NCI-H146 treated with DMSO at 0.1 percent for 48 hours (cell line): Measurements from ENCODE around the gene FCHSD2.
"Not testable (repeated sequence)": the region's sequence is repeated elsewhere in the genome, so short reads cannot be mapped to it uniquely, and the experiment has no call there.

Source experiments
- DNase-seq: peaks from one replicate; lab custom pipeline; 2025; ENCODE audit not compliant: unreplicated experiment; lab: John Stamatoyannopoulos, UW

Gene FCHSD2

DNA sequence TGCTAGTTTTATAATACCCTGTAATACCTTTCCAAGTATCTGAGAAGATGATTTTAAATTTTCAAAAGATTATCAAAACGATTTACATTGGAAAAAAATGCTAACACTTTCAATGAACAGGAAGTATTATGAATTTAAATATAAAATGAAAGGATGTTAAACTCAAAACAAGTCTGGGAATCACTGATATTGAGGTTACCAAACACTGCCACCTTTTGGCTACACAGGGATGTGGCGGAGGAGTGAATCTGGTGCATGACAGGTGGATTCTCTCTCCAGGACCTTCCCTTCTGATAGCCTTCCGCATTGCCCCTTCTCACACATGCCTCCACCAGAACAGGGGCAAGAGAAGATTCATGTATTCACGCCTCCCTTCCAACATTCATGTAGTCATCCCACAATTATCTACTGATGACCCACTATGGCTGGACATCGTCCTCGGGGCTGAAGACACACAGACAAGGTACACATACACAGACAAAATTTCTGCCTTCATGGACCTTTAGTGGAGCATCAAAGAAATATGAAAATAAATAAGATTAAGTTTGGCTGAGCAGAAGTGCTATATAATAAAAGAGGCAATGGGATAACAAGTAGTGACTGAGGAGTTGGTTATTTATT, 293.2 kb downstream of the FCHSD2 start:
- no peak for DNase-seq

DNA sequence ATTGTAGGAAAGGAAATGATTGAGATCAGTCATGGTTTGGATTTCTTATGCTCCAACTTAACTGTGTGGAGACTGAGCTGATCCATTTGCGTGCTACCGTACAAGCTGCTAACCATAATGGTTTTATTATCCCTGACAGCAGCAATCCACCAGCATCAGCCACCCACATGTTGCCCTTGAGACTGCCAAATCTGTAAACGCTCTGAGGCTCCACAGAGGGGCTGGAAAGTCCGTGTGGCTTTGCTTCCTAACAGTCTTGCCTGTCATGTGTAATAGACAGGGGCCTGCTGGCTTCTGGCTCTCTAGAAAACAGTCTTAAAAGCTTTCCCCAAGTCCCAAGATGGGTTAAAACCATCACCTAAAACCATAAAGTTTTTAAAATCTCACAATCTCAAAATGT, 297.8 kb downstream of the FCHSD2 start:
- DNase-seq: no peak

DNA sequence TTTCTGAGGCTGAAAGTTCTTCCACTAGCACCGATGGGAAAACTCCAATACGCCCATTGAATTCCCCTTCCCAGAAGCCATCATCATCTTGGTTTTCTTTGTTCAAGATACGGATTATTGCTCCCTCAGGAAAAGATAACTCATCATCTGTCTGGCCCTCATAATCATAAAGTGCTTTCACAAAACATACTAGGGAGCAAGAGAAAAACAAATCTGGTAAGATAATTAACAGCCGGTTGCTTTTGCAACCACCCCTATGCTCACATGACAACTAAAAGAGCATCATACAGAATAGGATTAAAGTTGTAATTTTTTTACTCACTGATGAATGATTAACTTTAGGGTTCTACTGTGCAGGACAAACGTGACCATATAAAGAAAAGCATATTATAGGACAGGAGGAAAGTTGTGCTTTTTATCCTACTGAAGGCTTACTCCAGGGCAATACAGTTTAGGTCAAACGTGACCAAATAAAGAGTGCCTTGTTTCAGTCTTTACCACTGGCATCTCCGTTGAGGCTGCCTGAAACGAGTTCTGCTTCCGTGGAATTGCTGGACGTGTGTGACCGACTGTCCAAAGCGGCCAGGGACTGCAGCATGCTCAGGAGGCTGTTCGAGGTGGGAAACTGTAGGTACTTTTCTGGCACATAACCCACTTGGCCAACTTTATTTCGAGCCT, 299.3 kb downstream of the FCHSD2 start:
- no peak for DNase-seq

DNA sequence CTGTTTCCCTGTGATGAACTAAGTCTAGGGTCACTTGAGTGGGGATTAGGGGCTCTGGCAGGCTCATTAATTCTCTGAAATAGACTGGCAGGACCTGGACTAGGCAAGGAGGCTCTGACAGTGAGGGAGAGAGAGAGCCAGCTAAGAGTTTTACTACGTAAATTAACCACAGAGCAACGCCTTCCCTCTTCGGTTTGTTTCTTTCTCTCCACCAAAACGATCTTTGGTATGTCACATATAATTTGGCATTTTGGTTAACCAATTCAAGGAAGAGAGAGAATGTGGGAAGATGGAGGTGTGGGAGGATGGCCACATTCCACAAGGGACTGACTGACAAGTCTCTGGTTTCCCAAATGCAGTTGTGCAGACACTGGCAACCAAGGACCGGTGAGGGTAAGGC, 300.0 kb downstream of the FCHSD2 start:
- no peak for DNase-seq

DNA sequence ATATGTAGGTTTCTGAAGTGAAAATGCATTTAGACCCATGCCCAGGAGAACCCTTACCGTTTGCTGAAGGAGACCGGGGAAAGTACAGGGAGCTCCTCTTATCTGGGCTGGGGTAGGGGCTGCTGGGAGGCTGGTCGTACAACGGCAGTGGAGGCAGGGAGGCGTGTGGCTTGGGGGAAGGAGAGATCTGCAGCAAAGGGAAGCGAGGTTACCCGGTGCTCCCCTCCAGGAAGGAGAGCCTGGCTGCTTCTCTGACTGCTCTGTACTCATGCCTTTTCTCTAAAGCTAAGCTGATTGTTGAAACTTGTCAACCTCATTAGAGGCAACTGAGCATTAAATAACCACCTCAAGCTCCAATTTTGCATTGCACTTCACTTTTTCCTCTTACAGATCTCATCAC, 300.7 kb downstream of the FCHSD2 start:
- DNase-seq: no peak

GRCh38 chr11:72840780-72841179, 301.3 kb downstream of the FCHSD2 start:
- no peak for DNase-seq

- no peak for DNase-seq
These were observed 303.3 kb downstream of the FCHSD2 start for GRCh38 chr11:72838691-72839305.

DNA sequence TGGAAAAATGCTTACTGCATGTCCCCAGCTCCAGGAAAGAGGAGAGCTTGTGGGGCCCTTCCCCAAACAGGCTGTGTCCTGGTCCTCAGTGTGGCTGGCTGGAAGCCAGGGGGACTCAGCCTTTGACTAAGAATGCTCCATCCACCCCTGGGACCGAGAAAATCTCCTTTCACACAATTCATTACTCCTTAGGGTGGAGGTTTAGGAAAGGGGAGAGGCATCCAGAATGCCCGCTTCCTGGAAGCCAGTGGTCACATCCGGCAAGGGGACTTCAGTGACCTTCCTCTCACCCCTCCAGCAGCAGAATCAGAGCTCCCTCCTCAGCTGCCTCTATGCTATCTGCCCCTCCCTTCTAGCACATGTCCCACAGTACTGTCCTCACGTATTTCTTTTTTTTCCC, 306.0 kb downstream of the FCHSD2 start:
- no peak for DNase-seq

- DNase-seq: no peak
These were observed 307.2 kb downstream of the FCHSD2 start for GRCh38 chr11:72834905-72835304.

DNA sequence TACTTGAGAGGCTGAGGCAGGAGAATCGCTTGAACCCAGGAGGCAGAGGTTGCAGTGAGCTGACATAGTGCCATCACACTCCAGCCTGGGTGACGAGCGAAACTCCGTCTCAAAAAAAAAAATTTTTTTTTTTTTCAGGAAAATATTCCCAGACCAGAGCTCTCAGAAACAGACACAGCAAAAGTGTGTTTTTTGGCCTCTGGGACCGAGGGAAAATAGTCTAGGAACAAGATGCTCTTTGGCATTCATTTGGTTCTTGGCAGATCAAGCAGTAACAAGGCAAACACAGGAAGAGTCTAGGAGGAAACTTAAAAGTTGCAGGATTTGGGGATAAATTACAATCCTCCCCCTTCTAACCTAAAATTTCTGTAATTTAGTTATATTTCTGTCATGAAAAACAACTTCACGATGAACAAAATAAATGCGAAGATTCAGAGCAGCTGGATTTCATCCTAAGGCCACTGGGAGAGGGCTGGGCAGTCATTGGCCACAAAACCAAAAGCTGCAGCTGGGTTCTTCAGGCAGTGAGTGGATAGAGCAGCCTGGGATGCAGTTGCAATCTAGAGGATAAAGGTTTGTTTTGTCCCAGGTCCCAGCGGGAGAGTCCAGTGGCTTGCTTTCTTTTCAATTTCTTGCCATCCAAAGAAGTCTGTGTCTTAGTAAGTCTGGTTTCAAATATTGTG, 308.2 kb downstream of the FCHSD2 start:
- no peak for DNase-seq

DNA sequence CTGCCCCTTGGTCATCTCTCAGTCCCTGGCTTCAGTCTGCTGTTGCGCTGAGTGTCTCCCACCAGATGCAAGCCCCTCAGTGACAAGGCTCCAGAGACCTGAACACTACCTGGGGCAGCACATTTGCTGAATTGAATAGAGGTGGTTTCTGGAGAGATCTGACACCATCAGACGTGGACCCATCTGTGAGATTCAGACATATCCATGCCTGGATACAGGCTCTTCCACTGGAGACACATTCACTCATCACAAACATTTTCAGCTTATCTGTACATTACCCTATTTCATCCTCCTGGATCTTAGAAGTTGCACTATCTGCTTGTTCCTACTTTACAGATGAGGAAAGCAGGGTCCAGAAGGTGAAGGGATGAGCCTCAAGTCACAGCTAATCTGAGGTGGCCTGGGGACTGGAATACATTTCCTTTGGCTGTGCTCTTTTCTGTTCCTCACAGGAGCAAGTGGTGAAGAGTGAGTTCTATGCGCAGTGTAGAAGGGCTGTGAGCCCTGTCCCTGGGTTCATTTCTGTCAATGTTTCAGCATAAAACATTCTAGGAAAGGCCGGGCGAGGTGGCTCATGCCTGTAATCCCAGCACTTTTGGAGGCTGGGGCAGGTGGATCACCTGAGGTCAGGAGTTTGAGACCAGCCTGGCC, 308.9 kb downstream of the FCHSD2 start:
- DNase-seq: no peak

GRCh38 chr11:72832301-72833082, 309.6 kb downstream of the FCHSD2 start:
- DNase-seq: no peak

GRCh38 chr11:72831521-72832300, 310.4 kb downstream of the FCHSD2 start:
- peak; percentile 40 for DNase-seq

DNA sequence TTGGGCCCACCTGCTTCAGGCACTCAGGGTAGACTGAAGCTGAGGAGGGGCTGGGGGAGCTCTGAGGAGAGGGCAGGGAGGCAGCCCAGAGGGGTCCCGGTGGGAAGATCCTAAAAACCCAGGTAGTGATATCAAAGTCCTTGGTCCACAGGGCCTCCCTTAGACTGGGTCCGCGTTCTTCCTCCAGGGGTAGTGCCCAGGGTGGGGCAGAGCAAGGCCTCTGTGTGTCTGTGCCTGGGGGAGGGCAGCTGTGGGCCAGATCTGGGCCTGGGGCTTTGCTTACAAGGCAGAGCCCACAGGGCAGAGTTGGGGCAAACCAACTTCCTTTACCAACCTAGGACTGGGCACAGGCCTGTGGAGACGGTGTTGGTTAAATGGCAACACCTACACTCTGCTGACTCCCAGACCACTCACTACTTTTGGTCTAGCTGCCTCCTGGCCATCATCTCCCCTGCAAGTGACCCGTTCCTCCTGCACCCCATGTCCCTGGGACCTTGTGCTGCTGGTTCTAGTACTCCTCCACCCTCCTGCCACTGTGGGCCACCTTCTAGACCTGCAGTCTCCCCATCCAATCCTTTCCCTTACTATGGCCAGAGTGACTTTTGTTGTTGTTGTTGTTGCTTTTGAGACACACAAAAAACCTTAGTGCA, 312.1 kb downstream of the FCHSD2 start:
- no peak for DNase-seq

DNA sequence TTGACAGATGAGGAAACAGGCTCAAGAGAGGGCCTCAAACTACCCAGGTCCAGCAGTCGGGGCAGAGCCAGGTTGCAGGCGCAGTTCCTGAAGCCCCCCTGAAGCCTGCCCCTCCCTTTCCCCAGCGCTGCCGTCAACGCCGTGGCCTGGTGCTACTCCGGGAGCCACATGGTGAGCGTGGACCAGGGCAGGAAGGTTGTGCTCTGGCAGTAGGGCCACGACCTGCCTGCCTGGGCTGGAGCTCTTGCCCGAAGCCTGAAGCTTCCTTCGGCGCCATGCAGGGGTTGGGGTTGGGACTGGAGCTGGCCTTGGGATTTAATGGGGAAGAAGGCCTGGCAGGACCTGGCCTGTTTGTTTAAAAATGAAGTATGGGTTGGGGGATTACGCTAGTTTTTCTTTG, 312.9 kb downstream of the FCHSD2 start:
- no peak for DNase-seq

- no peak for DNase-seq
These were observed 313.4 kb downstream of the FCHSD2 start for GRCh38 chr11:72828692-72829101.

- peak; percentile 35 for DNase-seq
These were observed 314.0 kb downstream of the FCHSD2 start for GRCh38 chr11:72828081-72828567.

DNA sequence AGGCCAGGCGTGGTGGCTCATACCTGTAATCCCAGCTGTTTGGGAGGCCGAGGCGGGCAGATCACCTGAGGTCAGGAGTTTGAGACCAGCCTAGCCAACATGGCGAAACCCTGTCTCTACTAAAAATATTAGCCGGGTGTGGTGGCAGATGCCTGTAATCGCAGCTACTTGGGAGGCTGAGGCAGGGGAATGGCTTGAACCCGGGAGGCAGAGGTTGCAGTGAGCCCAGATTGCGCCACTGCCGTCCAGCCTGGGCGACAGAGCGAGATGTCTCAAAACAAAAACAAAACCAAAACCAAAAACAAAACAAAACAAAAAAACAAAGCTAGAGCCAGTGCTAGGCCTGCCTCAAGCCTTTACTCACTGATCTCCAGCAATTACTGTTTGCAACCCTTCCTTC, 314.5 kb downstream of the FCHSD2 start:
- not testable (repeated sequence) for DNase-seq

DNA sequence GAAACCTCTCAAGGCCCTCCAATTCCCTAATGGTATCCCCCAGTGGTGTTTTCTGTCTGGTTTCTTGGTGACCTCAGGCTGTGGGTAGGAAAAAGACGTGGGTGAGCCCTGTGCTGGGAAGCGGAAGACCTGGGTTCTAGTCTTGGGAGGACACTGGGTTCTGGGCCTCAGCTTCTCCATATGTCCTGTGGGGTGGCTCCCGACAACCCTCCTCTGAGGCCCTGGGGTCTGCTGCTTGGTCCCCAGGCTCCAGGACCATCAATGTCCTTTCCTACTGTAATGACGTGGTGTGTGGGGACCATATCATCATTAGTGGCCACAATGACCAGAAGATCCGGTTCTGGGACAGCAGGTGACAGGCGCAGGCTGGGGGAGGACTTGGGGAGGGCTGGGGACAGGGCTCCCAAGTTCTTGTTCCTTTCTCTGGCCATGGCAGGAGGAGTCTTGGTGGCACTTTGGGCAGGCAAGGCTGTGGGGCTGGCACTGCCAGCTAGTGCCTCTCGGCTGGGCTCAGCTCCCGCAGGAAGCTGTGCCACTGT, 315.1 kb downstream of the FCHSD2 start:
- no peak for DNase-seq
